ENCODE data around the gene AGPAT2. TPM values are rescaled to one million over a fixed set of nuclear protein-coding genes. Genes with fewer than 3 reads are reported as not detected.

Gene AGPAT2
- total RNA-seq, 1 experiment from 2014 or later = 124 TPM

GRCh38 chr9:136626740-136627642, 60.3 kb downstream of the AGPAT2 start:
- Histone ChIP-seq H3F3A (ENCODE audit: insufficient read depth, low read depth) (peaks cover 13% of the 10 kb centered on the region), H3K36me3 (ENCODE audit: low read depth) (no peaks in the 10 kb centered on the region), H3K27ac (no peak overlapping the region), H3K79me2 (ENCODE audit: low read depth) (no peaks in the 10 kb centered on the region), H3K4me2 (no peak overlapping the region), H4K20me1 (ENCODE audit: insufficient read depth) (no peaks in the 10 kb centered on the region), H3K4me3 (no peak overlapping the region), H3K4me1 (replicated peaks; ENCODE audit: insufficient read depth) (no peaks in the 10 kb centered on the region), H3K27me3 (ENCODE audit: insufficient read depth, low read depth) (no peaks in the 10 kb centered on the region), H2AFZ (no peak overlapping the region), H3K9me2 (ENCODE audit: insufficient read depth) (no peaks in the 10 kb centered on the region), H3K9me3 (ENCODE audit: insufficient read depth, low read depth) (no peaks in the 10 kb centered on the region)
- no TSS peak for BruUV-seq (replicated peaks)
- intact Hi-C loops (cut with micrococcal nuclease; ENCODE audit: unreplicated experiment) = loop anchor here (5.0 kb wide), 1 partner anchor 50 kb away; no protein-coding TSS in a partner anchor
- no peak for DNase-seq
- ChIA-PET CTCF (interaction anchor here (0.7 to 4.5 kb wide), 4 partner anchors 20 to 143 kb away, joined by 3 to 38 read pairs (median 7); no protein-coding TSS in a partner anchor), POLR2A (ENCODE audit: unreplicated experiment) (interaction anchor here (0.7 kb wide), 1 partner anchor 116 kb away, joined by 3 read pairs; the partner anchor contains the start of gene LCN10)
- TF ChIP-seq EZH2 (IDR thresholded peaks at IDR 0.05; ENCODE audit: low read depth) = no peak
- 0 out of 2 replicates have a peak, but pooled peaks have one; percentile 25 for TF ChIP-seq CTCF (conservative IDR thresholded peaks at IDR 0.05)

- Histone ChIP-seq H3F3A (ENCODE audit: insufficient read depth, low read depth) (peaks cover 8% of the 10 kb centered on the region), H3K27me3 (ENCODE audit: insufficient read depth, low read depth) (no peaks in the 10 kb centered on the region), H2AFZ (no peak overlapping the region), H3K4me3 (no peak overlapping the region), H3K9me2 (ENCODE audit: insufficient read depth) (no peaks in the 10 kb centered on the region), H3K36me3 (ENCODE audit: low read depth) (no peaks in the 10 kb centered on the region), H3K27ac (no peak overlapping the region), H3K4me2 (no peak overlapping the region), H3K4me1 (replicated peaks; ENCODE audit: insufficient read depth) (no peaks in the 10 kb centered on the region), H3K79me2 (ENCODE audit: low read depth) (no peaks in the 10 kb centered on the region), H4K20me1 (ENCODE audit: insufficient read depth) (no peaks in the 10 kb centered on the region), H3K9me3 (ENCODE audit: insufficient read depth, low read depth) (no peaks in the 10 kb centered on the region)
- TF ChIP-seq EZH2 (IDR thresholded peaks at IDR 0.05; ENCODE audit: low read depth) = no peak
- no peak for TF ChIP-seq CTCF (conservative IDR thresholded peaks at IDR 0.05)
- intact Hi-C loops (cut with micrococcal nuclease; ENCODE audit: unreplicated experiment) = loop anchor here (5.0 kb wide), 1 partner anchor 49 kb away; no protein-coding TSS in a partner anchor
- BruUV-seq (replicated peaks) = no TSS peak
- ChIA-PET POLR2A (ENCODE audit: unreplicated experiment) (no interaction called here), CTCF (interaction anchor here (0.7 to 4.5 kb wide), 4 partner anchors 21 to 141 kb away, joined by 3 to 38 read pairs (median 15); no protein-coding TSS in a partner anchor)
- no peak for DNase-seq
Measured at GRCh38 chr9:136626066-136626725, 61.1 kb downstream of the AGPAT2 start.
